SK-N-MC (cell line): ENCODE results near the gene FRMPD2.

Source experiments
- EZH2 ChIP-seq: fragments of 200-600 bp; sonication (generic); IDR thresholded peaks from one replicate; pipeline ENCODE4 v1.6.1; 2017; ENCODE audit warnings: antibody characterized with exemption
- FOXP2 ChIP-seq: optimal IDR thresholded peaks from 2 replicates; pipeline ENCODE3; 2011; ENCODE audit warnings: mild to moderate bottlenecking, moderate library complexity; ENCODE audit not compliant: insufficient read depth; ENCODE audit errors: extremely low read length, control extremely low read depth
- POLR2AphosphoS5 ChIP-seq: IDR thresholded peaks from 2 replicates; pipeline ENCODE4 v1.6.1; 2012; ENCODE audit warnings: mild to moderate bottlenecking, low read depth, low read length, borderline replicate concordance

GRCh38 chr10:48206482-48207250, 67.8 kb downstream of the FRMPD2 start:
- TF ChIP-seq POLR2AphosphoS5: no peak
- TF ChIP-seq EZH2: no peak
- TF ChIP-seq FOXP2: no peak
